T-helper 2 cell treated with Interferon-gamma antibody and Interleukin-4, amounts not matched to agents 5 μg/mL and 100 μg/mL, for 36 hours (primary cell): Measurements from ENCODE around the gene ZBTB18.
"Not testable (repeated sequence)": the region's sequence is repeated elsewhere in the genome, so short reads cannot be mapped to it uniquely, and the experiment has no call there.

ENCODE experiments used
- DNase-seq: peaks from one replicate; pipeline ENCODE4 v3.0.0; 2021; ENCODE audit warnings: low spot score
- H3K27ac Mint-ChIP-seq: one replicate; pipeline ENCODE4 v1.8.0; 2021; ENCODE audit warnings: mild to moderate bottlenecking, mixed read lengths
- H3K27me3 Mint-ChIP-seq: one replicate; pipeline ENCODE4 v1.8.0; 2021; ENCODE audit warnings: low read depth, mixed read lengths
- H3K36me3 Mint-ChIP-seq: one replicate; pipeline ENCODE4 v1.8.0; 2021; ENCODE audit warnings: low read depth, mixed read lengths
- H3K4me1 Mint-ChIP-seq: one replicate; pipeline ENCODE4 v1.8.0; 2021; ENCODE audit warnings: low read depth, mixed read lengths
- H3K4me3 Mint-ChIP-seq: one replicate; pipeline ENCODE4 v1.8.0; 2022; ENCODE audit warnings: mild to moderate bottlenecking, moderate library complexity, mixed read lengths
- H3K9me3 Mint-ChIP-seq: one replicate; pipeline ENCODE4 v1.8.0; 2021; ENCODE audit warnings: mixed read lengths

ZBTB18 gene

GRCh38 chr1:244022864-244023440, 28.1 kb upstream of the ZBTB18 start:
- H3K27ac Mint-ChIP-seq: no peak overlapping the region
- peaks cover 3% of the 10 kb centered on the region for H3K27me3 Mint-ChIP-seq
- H3K9me3 Mint-ChIP-seq: no peaks in the 10 kb centered on the region
- H3K36me3 Mint-ChIP-seq: no peaks in the 10 kb centered on the region
- H3K4me1 Mint-ChIP-seq: no peaks in the 10 kb centered on the region
- no peak for DNase-seq
- H3K4me3 Mint-ChIP-seq: no peak overlapping the region

- Mint-ChIP-seq H3K36me3 (no peaks in the 10 kb centered on the region), H3K4me3 (no peak overlapping the region), H3K27ac (no peak overlapping the region), H3K4me1 (no peaks in the 10 kb centered on the region), H3K27me3 (peaks cover 3% of the 10 kb centered on the region), H3K9me3 (no peaks in the 10 kb centered on the region)
- DNase-seq: no peak
These were observed 23.5 kb upstream of the ZBTB18 start for GRCh38 chr1:244027491-244028145.

GRCh38 chr1:244028701-244029100, 22.4 kb upstream of the ZBTB18 start:
- no peaks in the 10 kb centered on the region for H3K36me3 Mint-ChIP-seq
- no peaks in the 10 kb centered on the region for H3K4me1 Mint-ChIP-seq
- H3K9me3 Mint-ChIP-seq: no peaks in the 10 kb centered on the region
- H3K27me3 Mint-ChIP-seq: peaks cover 3% of the 10 kb centered on the region
- no peak overlapping the region for H3K27ac Mint-ChIP-seq
- no peak overlapping the region for H3K4me3 Mint-ChIP-seq
- no peak for DNase-seq

GRCh38 chr1:244029124-244029523, 22.0 kb upstream of the ZBTB18 start:
- Mint-ChIP-seq H3K9me3 (no peaks in the 10 kb centered on the region), H3K27me3 (peaks cover 3% of the 10 kb centered on the region), H3K36me3 (no peaks in the 10 kb centered on the region), H3K27ac (no peak overlapping the region), H3K4me1 (no peaks in the 10 kb centered on the region), H3K4me3 (no peak overlapping the region)
- DNase-seq: no peak

GRCh38 chr1:244030481-244031040, 20.5 kb upstream of the ZBTB18 start:
- no peak for DNase-seq
- Mint-ChIP-seq H3K4me1 (no peaks in the 10 kb centered on the region), H3K36me3 (no peaks in the 10 kb centered on the region), H3K9me3 (no peaks in the 10 kb centered on the region), H3K4me3 (no peak overlapping the region), H3K27ac (no peak overlapping the region), H3K27me3 (peaks cover 3% of the 10 kb centered on the region)

- Mint-ChIP-seq H3K36me3 (no peaks in the 10 kb centered on the region), H3K27ac (no peak overlapping the region), H3K4me3 (no peak overlapping the region), H3K4me1 (no peaks in the 10 kb centered on the region), H3K27me3 (peaks cover 9% of the 10 kb centered on the region), H3K9me3 (no peaks in the 10 kb centered on the region)
- no peak for DNase-seq
These were observed 15.7 kb upstream of the ZBTB18 start for GRCh38 chr1:244035358-244035757.

- H3K9me3 Mint-ChIP-seq: no peaks in the 10 kb centered on the region
- H3K36me3 Mint-ChIP-seq: no peaks in the 10 kb centered on the region
- no peak overlapping the region for H3K27ac Mint-ChIP-seq
- H3K4me3 Mint-ChIP-seq: no peak overlapping the region
- no peak for DNase-seq
- H3K27me3 Mint-ChIP-seq: peaks cover 15% of the 10 kb centered on the region
- no peaks in the 10 kb centered on the region for H3K4me1 Mint-ChIP-seq
These were observed 13.8 kb upstream of the ZBTB18 start for GRCh38 chr1:244037252-244037651.

- no peaks in the 10 kb centered on the region for H3K9me3 Mint-ChIP-seq
- H3K27me3 Mint-ChIP-seq: peaks cover 43% of the 10 kb centered on the region
- no peak overlapping the region for H3K27ac Mint-ChIP-seq
- no peak for DNase-seq
- H3K36me3 Mint-ChIP-seq: no peaks in the 10 kb centered on the region
- H3K4me3 Mint-ChIP-seq: no peak overlapping the region
- peaks cover 3% of the 10 kb centered on the region for H3K4me1 Mint-ChIP-seq
These were observed 9.5 kb upstream of the ZBTB18 start for GRCh38 chr1:244041466-244042120.

GRCh38 chr1:244042293-244042692, 8.8 kb upstream of the ZBTB18 start:
- Mint-ChIP-seq H3K36me3 (no peaks in the 10 kb centered on the region), H3K4me3 (no peak overlapping the region), H3K27me3 (peaks cover 46% of the 10 kb centered on the region), H3K9me3 (no peaks in the 10 kb centered on the region), H3K27ac (no peak overlapping the region), H3K4me1 (peaks cover 10% of the 10 kb centered on the region)
- DNase-seq: no peak

GRCh38 chr1:244044423-244044822, 6.7 kb upstream of the ZBTB18 start:
- H3K27me3 Mint-ChIP-seq: peaks cover 43% of the 10 kb centered on the region
- peaks cover under 1% of the 10 kb centered on the region for H3K36me3 Mint-ChIP-seq
- H3K4me1 Mint-ChIP-seq: peaks cover 12% of the 10 kb centered on the region
- no peak overlapping the region for H3K27ac Mint-ChIP-seq
- H3K9me3 Mint-ChIP-seq: no peaks in the 10 kb centered on the region
- no peak for DNase-seq
- H3K4me3 Mint-ChIP-seq: no peak overlapping the region

- DNase-seq, H3K27ac Mint-ChIP-seq, H3K36me3 Mint-ChIP-seq, H3K9me3 Mint-ChIP-seq: not testable (repeated sequence)
- peak overlapping the region; percentile 96 for H3K4me3 Mint-ChIP-seq
- H3K27me3 Mint-ChIP-seq: peaks cover 55% of the 10 kb centered on the region
- H3K4me1 Mint-ChIP-seq: peaks cover 27% of the 10 kb centered on the region
These were observed 4.8 kb upstream of the ZBTB18 start for GRCh38 chr1:244046254-244046653.

- DNase-seq: no peak
- Mint-ChIP-seq H3K36me3 (peaks cover 2% of the 10 kb centered on the region), H3K4me1 (peaks cover 27% of the 10 kb centered on the region), H3K9me3 (no peaks in the 10 kb centered on the region), H3K27me3 (peaks cover 59% of the 10 kb centered on the region), H3K4me3 (peak overlapping the region; percentile 96), H3K27ac (peak overlapping the region; percentile 97)
These were observed 4.0 kb upstream of the ZBTB18 start for GRCh38 chr1:244046907-244047611.

- Mint-ChIP-seq H3K27ac (peak overlapping the region; percentile 97), H3K9me3 (no peaks in the 10 kb centered on the region), H3K36me3 (peaks cover 2% of the 10 kb centered on the region), H3K4me3 (peak overlapping the region; percentile 96), H3K27me3 (peaks cover 55% of the 10 kb centered on the region), H3K4me1 (peaks cover 27% of the 10 kb centered on the region)
- DNase-seq: no peak
These were observed 3.3 kb upstream of the ZBTB18 start for GRCh38 chr1:244047621-244048255.
